Neural cell (in vitro differentiated cells): ENCODE results near the gene ZNF582. TPM values are rescaled to one million over a fixed set of nuclear protein-coding genes. Genes with fewer than 3 reads are reported as not detected.
A peak's percentile ranks its signal among the peaks of the same experiment; 100 is the strongest.

Source experiments
- H2AFZ ChIP-seq: fragments of 200-600, 300-800 bp; sonication (generic), shearing (Covaris generic); 2 replicates; pipeline ENCODE4 v1.6.0; 2014; ENCODE audit warnings: low read depth, mild to moderate bottlenecking, antibody characterized with exemption, low read length, moderate library complexity
- H3F3A ChIP-seq: fragments of 200-600 bp; shearing (Covaris generic); 2 replicates; pipeline ENCODE4 v1.6.1; 2016; ENCODE audit warnings: mild to moderate bottlenecking, moderate library complexity, mixed read lengths, antibody characterized with exemption, low read length; ENCODE audit not compliant: insufficient read depth, poor library complexity, severe bottlenecking
- H3K27ac ChIP-seq: fragments of 200-600, 300-800 bp; sonication (generic), shearing (Covaris generic); 2 replicates; pipeline ENCODE4 v1.5.1; 2014; ENCODE audit warnings: mild to moderate bottlenecking, low read length, moderate library complexity
- H3K27me3 ChIP-seq: fragments of 300-800, 200-600 bp; sonication (generic), shearing (Covaris generic); 2 replicates; pipeline ENCODE4 v1.6.0; 2014; ENCODE audit warnings: mild to moderate bottlenecking, low read depth, low read length, moderate library complexity; ENCODE audit not compliant: insufficient read depth
- H3K36me3 ChIP-seq: fragments of 300-800, 200-600 bp; sonication (generic), shearing (Covaris generic); 2 replicates; pipeline ENCODE4 v1.5.1; 2014; ENCODE audit warnings: mild to moderate bottlenecking, antibody characterized with exemption, low read length, moderate library complexity; ENCODE audit not compliant: insufficient read depth
- H3K4me2 ChIP-seq: fragments of 300-800, 200-600 bp; sonication (generic), shearing (Covaris generic); 2 replicates; pipeline ENCODE4 v1.6.0; 2014; ENCODE audit warnings: mild to moderate bottlenecking, low read length
- H3K4me3 ChIP-seq: fragments of 300-800, 200-600 bp; sonication (generic), shearing (Covaris generic); 2 replicates; pipeline ENCODE4 v1.5.1; 2014; ENCODE audit warnings: mild to moderate bottlenecking, low read length, moderate library complexity
- H3K79me2 ChIP-seq: fragments of 200-600 bp; shearing (Covaris generic); replicated peaks from 2 replicates; pipeline ENCODE4 v1.6.0; 2014; ENCODE audit warnings: mild to moderate bottlenecking, low read length, moderate library complexity; ENCODE audit not compliant: insufficient read depth
- H3K9ac ChIP-seq: fragments of 300-800, 200-600 bp; sonication (generic), shearing (Covaris generic); 2 replicates; pipeline ENCODE4 v1.6.1; 2016; ENCODE audit warnings: mild to moderate bottlenecking, low read length, mixed read lengths
- H3K9me2 ChIP-seq: fragments of 200-600 bp; shearing (Covaris generic); 2 replicates; pipeline ENCODE4 v1.6.1; 2016; ENCODE audit warnings: mild to moderate bottlenecking, low read length, mixed read lengths; ENCODE audit not compliant: insufficient read depth
- H3K9me3 ChIP-seq: fragments of 200-600, 300-800 bp; sonication (generic), shearing (Covaris generic); 2 replicates; pipeline ENCODE4 v1.6.1; 2016; ENCODE audit warnings: mild to moderate bottlenecking, mixed run types, low read length, moderate library complexity, mixed read lengths
- H4K20me1 ChIP-seq: fragments of 200-600 bp; shearing (Covaris generic); 2 replicates; pipeline ENCODE4 v1.6.1; 2016; ENCODE audit warnings: mild to moderate bottlenecking, mixed run types; ENCODE audit not compliant: insufficient read depth
- CTCF ChIP-seq: fragments of 450-650 bp; IDR thresholded peaks from 2 replicates; pipeline ENCODE4 v1.5.1; 2014; ENCODE audit warnings: antibody characterized with exemption, mild to moderate bottlenecking, moderate library complexity; ENCODE audit not compliant: poor library complexity, severe bottlenecking
- EP300 ChIP-seq: fragments of 450-650 bp; conservative IDR thresholded peaks from 2 replicates; pipeline ENCODE4 v1.6.1; 2014; ENCODE audit warnings: antibody characterized with exemption, mild to moderate bottlenecking, moderate library complexity; ENCODE audit not compliant: poor library complexity, severe bottlenecking
- EZH2 ChIP-seq: fragments of 200-600, 300-800 bp; shearing (Covaris generic), sonication (generic); IDR thresholded peaks from 2 replicates; pipeline ENCODE4 v1.6.1; 2014; ENCODE audit warnings: antibody characterized with exemption, low read length, borderline replicate concordance, mild to moderate bottlenecking; ENCODE audit not compliant: insufficient read depth, poor library complexity, severe bottlenecking
- MXI1 ChIP-seq: fragments of 450-650 bp; conservative IDR thresholded peaks from 2 replicates; pipeline ENCODE4 v1.6.1; 2014; ENCODE audit warnings: antibody characterized with exemption, mild to moderate bottlenecking; ENCODE audit not compliant: poor library complexity, severe bottlenecking
- POLR2AphosphoS5 ChIP-seq: IDR thresholded peaks from 2 replicates; pipeline ENCODE4 v1.6.1; 2012
- RAD21 ChIP-seq: fragments of 450-650 bp; conservative IDR thresholded peaks from 2 replicates; pipeline ENCODE4 v1.6.1; 2014; ENCODE audit warnings: antibody characterized with exemption, mild to moderate bottlenecking, moderate library complexity
- REST ChIP-seq: IDR thresholded peaks from 2 replicates; pipeline ENCODE4 v1.6.1; 2012; ENCODE audit warnings: borderline replicate concordance
- SMC3 ChIP-seq: fragments of 450-650 bp; conservative IDR thresholded peaks from 2 replicates; pipeline ENCODE4 v1.6.1; 2014; ENCODE audit warnings: antibody characterized with exemption, mild to moderate bottlenecking, moderate library complexity; ENCODE audit not compliant: poor library complexity
- TAF1 ChIP-seq: IDR thresholded peaks from 2 replicates; pipeline ENCODE4 v1.6.1; 2012; ENCODE audit warnings: low read depth
- polyA plus RNA-seq: library from polyadenylated mRNA; depleted of rRNA; stranded (reverse); fragments of >200 nt; gene quantifications from 2 replicates; pipeline ENCODE4 v1.2.3, GENCODE V29; 2014

Gene ZNF582
- polyA plus RNA-seq, 1 donor from 2014 or later = 14.6 TPM

GRCh38 chr19:56351208-56351607 lies 42.1 kb downstream of the ZNF582 start:
- H3K36me3 ChIP-seq = no peaks in the 10 kb centered on the region
- no peaks in the 10 kb centered on the region for H3K9me3 ChIP-seq
- TF ChIP-seq REST (no peak), CTCF (no peak), SMC3 (no peak), EZH2 (no peak), EP300 (no peak), TAF1 (no peak), RAD21 (no peak), MXI1 (no peak)

GRCh38 chr19:56350416-56351045 lies 42.8 kb downstream of the ZNF582 start:
- H3K27ac ChIP-seq = no peak overlapping the region
- H3F3A ChIP-seq = no peaks in the 10 kb centered on the region
- H3K4me2 ChIP-seq = no peak overlapping the region
- no peaks in the 10 kb centered on the region for H3K9me3 ChIP-seq
- H4K20me1 ChIP-seq = no peaks in the 10 kb centered on the region
- no peak overlapping the region for H2AFZ ChIP-seq
- H3K36me3 ChIP-seq = no peaks in the 10 kb centered on the region
- no peaks in the 10 kb centered on the region for H3K79me2 ChIP-seq
- no peak for TF ChIP-seq MXI1
- no peak for TF ChIP-seq EZH2
- TF ChIP-seq RAD21 = peak; percentile 65
- TF ChIP-seq SMC3 = peak; percentile 59
- no peak for TF ChIP-seq POLR2AphosphoS5
- peak; percentile 65 for TF ChIP-seq CTCF
- no peaks in the 10 kb centered on the region for H3K9me2 ChIP-seq
- no peak overlapping the region for H3K4me3 ChIP-seq
- no peaks in the 10 kb centered on the region for H3K27me3 ChIP-seq
- H3K9ac ChIP-seq = no peak overlapping the region

More at GRCh38 chr19:56351208-56351607, 42.1 kb downstream of the ZNF582 start:
- H3K4me2 ChIP-seq = no peak overlapping the region
- H3K9ac ChIP-seq = no peak overlapping the region
- H3K79me2 ChIP-seq = no peaks in the 10 kb centered on the region
- no peaks in the 10 kb centered on the region for H3K27me3 ChIP-seq
- no peak overlapping the region for H2AFZ ChIP-seq
- no peaks in the 10 kb centered on the region for H3K9me2 ChIP-seq
- no peaks in the 10 kb centered on the region for H4K20me1 ChIP-seq
- no peaks in the 10 kb centered on the region for H3F3A ChIP-seq
- H3K27ac ChIP-seq = no peak overlapping the region
- no peak overlapping the region for H3K4me3 ChIP-seq
